GM12891 (cell line): Measurements from ENCODE around the gene PRKCE.

Experiments
- POLR2A ChIP-seq: IDR thresholded peaks from 2 replicates; pipeline ENCODE4 v1.6.1; 2011; ENCODE audit warnings: low read depth, low read length, control low read depth
- POLR2AphosphoS5 ChIP-seq: IDR thresholded peaks from 2 replicates; pipeline ENCODE4 v1.6.1; 2011; ENCODE audit warnings: low read depth, low read length, control low read depth
- SPI1 ChIP-seq: IDR thresholded peaks from 2 replicates; pipeline ENCODE4 v1.6.1; 2011; ENCODE audit warnings: low read depth, low read length, control low read depth
- TAF1 ChIP-seq: IDR thresholded peaks from 2 replicates; pipeline ENCODE4 v1.6.1; 2011; ENCODE audit warnings: low read depth, low read length, control low read depth

GRCh38 chr2:45836316-45836715, 184.8 kb downstream of the PRKCE start:
- TF ChIP-seq POLR2A (no peak), POLR2AphosphoS5 (no peak), TAF1 (no peak), SPI1 (no peak)
